ENCODE results near the gene ZNF174. TPM values are rescaled to one million over a fixed set of nuclear protein-coding genes. Genes with fewer than 3 reads are reported as not detected.
A peak's percentile ranks its signal among the peaks of the same experiment; 100 is the strongest.

The ZNF174 gene
- total RNA-seq, 1 experiment from 2014 or later, result 13.7 TPM

- POLR2A ChIA-PET (ENCODE audit: low non-redundant PET), result no interaction called here
- H3K36me3 ChIP-seq (ENCODE audit: insufficient read depth, low read length, poor library complexity, severe bottlenecking), result no peaks in the 10 kb centered on the region
- H3K9me3 ChIP-seq (ENCODE audit: low read depth, low read length, poor library complexity, severe bottlenecking), result no peaks in the 10 kb centered on the region
- H3K27me3 ChIP-seq (replicated peaks; ENCODE audit: insufficient read depth, low read depth, low read length, poor library complexity), result peaks cover 11% of the 10 kb centered on the region
- TF ChIP-seq CTCF (conservative IDR thresholded peaks at IDR 0.05; ENCODE audit: low read depth, low read length) (no peak), EZH2 (IDR thresholded peaks at IDR 0.05; ENCODE audit: borderline replicate concordance, low read depth, low read length, poor library complexity, severe bottlenecking) (no peak)
- no TSS peak for BruUV-seq (replicated peaks)
- no peaks in the 10 kb centered on the region for H3K4me1 ChIP-seq (ENCODE audit: insufficient read depth, low read length, poor library complexity, severe bottlenecking)
- no peak overlapping the region for H3K4me3 ChIP-seq (ENCODE audit: low read depth, low read length, poor library complexity, severe bottlenecking)
- intact Hi-C loops (cut with micrococcal nuclease; ENCODE audit: unreplicated experiment), result no loop called here
- no peak overlapping the region for H3K27ac ChIP-seq (ENCODE audit: low read depth, low read length, poor library complexity, severe bottlenecking)
- CTCF ChIA-PET, result no interaction called here
- no peak for DNase-seq (ENCODE audit: low spot score)
Observed at GRCh38 chr16:3358871-3359270, 42.1 kb upstream of the ZNF174 start.

DNA sequence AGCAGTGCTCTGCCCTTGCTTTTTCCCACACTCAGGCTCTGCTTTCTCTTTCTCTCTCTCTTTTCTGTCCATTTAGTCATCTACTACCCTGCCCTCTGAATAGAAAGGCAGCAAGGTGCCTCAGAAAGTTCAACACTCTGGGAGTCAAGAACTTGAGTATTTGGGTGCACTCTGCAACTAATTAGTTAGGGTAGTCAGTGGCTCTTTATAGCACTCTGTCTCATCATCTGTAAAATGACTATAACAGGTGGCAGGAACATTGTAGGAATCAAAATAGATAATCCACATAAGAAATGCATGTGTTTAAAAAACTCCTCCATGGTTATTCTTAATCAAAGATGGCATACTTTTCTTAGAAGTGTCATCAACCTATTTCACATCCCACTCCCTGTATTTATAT lies 38.1 kb upstream of the ZNF174 start:
- no TSS peak for BruUV-seq (replicated peaks)
- no peaks in the 10 kb centered on the region for H3K4me1 ChIP-seq (ENCODE audit: insufficient read depth, low read length, poor library complexity, severe bottlenecking)
- H3K36me3 ChIP-seq (ENCODE audit: insufficient read depth, low read length, poor library complexity, severe bottlenecking), result no peaks in the 10 kb centered on the region
- H3K4me3 ChIP-seq (ENCODE audit: low read depth, low read length, poor library complexity, severe bottlenecking), result no peak overlapping the region
- ChIA-PET POLR2A (ENCODE audit: low non-redundant PET) (no interaction called here), CTCF (no interaction called here)
- H3K27me3 ChIP-seq (replicated peaks; ENCODE audit: insufficient read depth, low read depth, low read length, poor library complexity), result peaks cover 11% of the 10 kb centered on the region
- no peak for DNase-seq (ENCODE audit: low spot score)
- intact Hi-C loops (cut with micrococcal nuclease; ENCODE audit: unreplicated experiment), result no loop called here
- no peak overlapping the region for H3K27ac ChIP-seq (ENCODE audit: low read depth, low read length, poor library complexity, severe bottlenecking)
- TF ChIP-seq CTCF (conservative IDR thresholded peaks at IDR 0.05; ENCODE audit: low read depth, low read length) (no peak), EZH2 (IDR thresholded peaks at IDR 0.05; ENCODE audit: borderline replicate concordance, low read depth, low read length, poor library complexity, severe bottlenecking) (no peak)
- H3K9me3 ChIP-seq (ENCODE audit: low read depth, low read length, poor library complexity, severe bottlenecking), result peaks cover 11% of the 10 kb centered on the region

DNA sequence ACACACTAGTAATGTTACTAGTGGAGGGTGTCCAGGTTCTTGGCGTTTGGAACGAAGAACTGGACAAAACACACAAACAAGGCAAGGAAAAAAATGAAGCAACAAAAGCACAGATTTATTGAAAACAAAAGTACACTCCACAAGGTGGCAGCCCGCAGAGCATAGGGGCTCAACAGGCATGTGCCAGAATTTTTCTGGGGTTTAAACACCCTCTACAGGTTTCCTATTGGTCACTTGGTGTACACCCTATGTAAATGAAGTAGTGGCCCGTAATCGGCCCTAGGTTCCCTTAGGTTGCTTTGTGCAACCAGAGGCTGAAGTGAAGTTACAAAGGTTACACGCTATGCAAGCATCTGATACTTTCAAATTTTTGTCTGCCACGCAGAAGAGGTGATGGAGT lies 37.2 kb upstream of the ZNF174 start:
- CTCF ChIA-PET, result no interaction called here
- no peaks in the 10 kb centered on the region for H3K4me1 ChIP-seq (ENCODE audit: insufficient read depth, low read length, poor library complexity, severe bottlenecking)
- TF ChIP-seq CTCF (conservative IDR thresholded peaks at IDR 0.05; ENCODE audit: low read depth, low read length) (0 out of 2 replicates have a peak, but pooled peaks have one; percentile 14), EZH2 (IDR thresholded peaks at IDR 0.05; ENCODE audit: borderline replicate concordance, low read depth, low read length, poor library complexity, severe bottlenecking) (no peak)
- no peak overlapping the region for H3K4me3 ChIP-seq (ENCODE audit: low read depth, low read length, poor library complexity, severe bottlenecking)
- no peak for DNase-seq (ENCODE audit: low spot score)
- H3K9me3 ChIP-seq (ENCODE audit: low read depth, low read length, poor library complexity, severe bottlenecking), result peaks cover 14% of the 10 kb centered on the region
- no TSS peak for BruUV-seq (replicated peaks)
- H3K27ac ChIP-seq (ENCODE audit: low read depth, low read length, poor library complexity, severe bottlenecking), result no peak overlapping the region
- peaks cover 11% of the 10 kb centered on the region for H3K27me3 ChIP-seq (replicated peaks; ENCODE audit: insufficient read depth, low read depth, low read length, poor library complexity)
- intact Hi-C loops (cut with micrococcal nuclease; ENCODE audit: unreplicated experiment), result no loop called here
- POLR2A ChIA-PET (ENCODE audit: low non-redundant PET), result no interaction called here
- no peaks in the 10 kb centered on the region for H3K36me3 ChIP-seq (ENCODE audit: insufficient read depth, low read length, poor library complexity, severe bottlenecking)

All from A673 (cell line).